Transverse colon (tissue), 4 donors: Measurements from ENCODE around the gene TNFRSF4. TPM values are rescaled to one million over a fixed set of nuclear protein-coding genes. Genes with fewer than 3 reads are reported as not detected.

Source experiments
- DNase-seq: peaks from one replicate; pipeline ENCODE4 v3.0.0-alpha.2; 2019
- H3K27ac ChIP-seq, 4 donors: fragments of 200-600 bp; sonication (generic); 2 replicates each; pipeline ENCODE4 v1.5.1; 2016 to 2018; ENCODE audit warnings: inconsistent platforms in 4 of 4
- H3K27me3 ChIP-seq: fragments of 200-600 bp; sonication (generic); 2 replicates; pipeline ENCODE4 v1.5.1; 2017; ENCODE audit warnings: inconsistent platforms
- H3K36me3 ChIP-seq, 4 donors: fragments of 200-600 bp; sonication (generic); 2 replicates each; pipeline ENCODE4 v1.5.1; 2017 to 2019; ENCODE audit warnings: inconsistent platforms in 4 of 4
- H3K4me1 ChIP-seq, 4 donors: fragments of 200-600 bp; sonication (generic); 2 replicates each; pipeline ENCODE4 v1.5.1; 2017 to 2020; ENCODE audit warnings: inconsistent platforms in 4 of 4
- H3K4me3 ChIP-seq, 4 donors: fragments of 200-600 bp; sonication (generic); 1 replicate in 1 of 4; 2 replicates in 3 of 4; pipeline versions ENCODE4 v1.5.1 to v1.6.1; 2017 to 2019; ENCODE audit warnings: inconsistent platforms in 4 of 4
- H3K9me3 ChIP-seq, 2 donors: fragments of 200-600 bp; sonication (generic); 2 replicates each; pipeline ENCODE4 v1.5.1; 2017 to 2019; ENCODE audit warnings: inconsistent platforms in 2 of 2
- CTCF ChIP-seq, 5 experiments: fragments of 200-600 bp in 3 of 5; fragments of 450-650 bp in 2 of 5; sonication (generic) in 3 of 5; IDR thresholded peaks; 1 replicate in 2 of 5; 2 replicates in 3 of 5; pipeline ENCODE4 v1.5.1; 2016 to 2017; ENCODE audit warnings: antibody characterized with exemption in 5 of 5, inconsistent platforms in 3 of 5, mild to moderate bottlenecking in 2 of 5, moderate library complexity in 1 of 5
- EP300 ChIP-seq: sonication (generic); formaldehyde crosslinking; IDR thresholded peaks from one replicate; pipeline ENCODE4 v1.6.1; 2017; ENCODE audit warnings: antibody characterized with exemption, low read depth
- POLR2A ChIP-seq: fragments of 450-650 bp; IDR thresholded peaks from one replicate; pipeline ENCODE4 v1.6.1; 2016; ENCODE audit warnings: antibody characterized with exemption, mild to moderate bottlenecking, moderate library complexity
- POLR2AphosphoS5 ChIP-seq, 3 donors: sonication (generic); formaldehyde crosslinking; IDR thresholded peaks; one replicate each; pipeline ENCODE4 v1.6.1; 2016; ENCODE audit warnings: antibody characterized with exemption in 3 of 3
- WGBS, 2 donors: methylation state at CpG; one replicate each; pipeline ENCODE4 v1.1.5; 2018; ENCODE audit warnings: low coverage in 1 of 2; 5-methylcytosine and 5-hydroxymethylcytosine counted together
- in situ Hi-C, 4 donors: fragments of 200-750 bp; cut with MboI; loops; one replicate each; pipeline versions ENCODE4 v1.15.0 to v1.15.1; 2017; ENCODE audit warnings: low sequenced_read_pairs in 3 of 4, low pct_ligation_motif_present in 1 of 4, low pct_unique_long_range_greater_than_20kb in 1 of 4
- intact Hi-C: fragments of 100-400 bp; cut with DNase I; formaldehyde crosslinking; loops from one replicate; pipeline ENCODE4 v1.15.1; 2023; ENCODE audit warnings: low total_unique reads
- total RNA-seq, 4 donors: library from RNA; depleted of rRNA; stranded (reverse); fragments of >200 nt; gene quantifications; one replicate each; pipeline ENCODE4 v1.1.0, GENCODE V29; 2016

Gene TNFRSF4
- total RNA-seq, 4 donors from 2014 or later: 0.55 to 4.8 TPM; not detected in 2

DNA sequence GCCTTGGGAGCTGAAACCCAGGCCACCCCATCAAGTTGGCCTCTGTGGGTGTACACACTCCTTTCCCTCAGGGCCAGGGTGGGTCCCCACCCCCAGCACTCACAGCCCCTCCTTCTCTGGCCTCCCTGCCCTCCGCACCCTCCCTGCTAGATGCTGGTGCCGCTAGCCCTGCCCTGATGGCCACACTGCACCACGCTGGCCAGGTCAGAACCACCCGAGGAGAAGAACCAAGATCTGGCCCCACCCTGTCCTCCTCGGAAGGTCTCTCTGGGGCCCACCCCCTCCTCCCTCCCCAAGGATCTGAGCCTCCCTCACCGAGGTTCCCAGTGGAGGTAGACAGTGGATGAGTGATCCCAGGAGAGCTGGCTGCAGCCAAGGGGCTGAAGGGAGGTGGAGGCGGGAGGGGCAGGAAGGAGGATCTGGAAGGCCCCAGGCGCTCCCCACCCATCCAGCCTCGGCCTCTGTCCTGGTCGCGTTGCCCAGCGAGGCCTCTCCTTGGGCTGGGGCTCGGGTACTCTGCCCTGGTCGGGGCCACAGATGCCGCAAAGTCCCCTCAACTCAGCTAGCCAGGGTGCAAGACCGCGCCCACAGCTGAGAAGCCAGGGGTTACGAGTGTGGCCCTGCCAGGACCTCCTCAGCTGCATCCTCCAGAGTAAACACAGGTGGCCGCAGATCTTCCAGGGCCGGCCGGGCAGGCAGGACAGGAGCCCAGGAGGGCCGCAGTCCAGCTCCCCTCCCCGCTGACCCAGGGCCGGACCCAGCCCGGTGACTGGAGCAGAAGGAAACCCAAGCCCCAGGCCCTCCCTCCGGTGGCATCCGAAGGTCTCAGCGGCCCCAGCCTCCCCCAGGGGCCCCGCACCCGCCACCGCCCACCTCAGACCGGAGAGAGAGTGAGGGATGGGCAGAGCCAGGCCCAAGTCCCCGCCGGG is 23.3 kb upstream of the TNFRSF4 start:
- DNase-seq: no peak
- Histone ChIP-seq H3K36me3 (no peaks in the 10 kb centered on the region), H3K27ac (no peak overlapping the region), H3K4me1 (peaks cover 8 to 31% (median 28%) of the 10 kb centered on the region in 4 donors), H3K9me3 (no peaks in the 10 kb centered on the region), H3K27me3 (peaks cover 52% of the 10 kb centered on the region), H3K4me3 (no peak overlapping the region)
- 31% methylated on average over 11 of the region's 34 CpGs; no CpG with 5 or more reads in 1 of the 2 donors for WGBS, 2 donors
- in situ Hi-C loops: no loop called here
- no peak for TF ChIP-seq CTCF (IDR thresholded peaks at IDR 0.05)
- no peak for TF ChIP-seq EP300
- no peak for TF ChIP-seq POLR2A
- no peak for TF ChIP-seq POLR2AphosphoS5 (IDR thresholded peaks at IDR 0.05)
- intact Hi-C loops: no loop called here

DNA sequence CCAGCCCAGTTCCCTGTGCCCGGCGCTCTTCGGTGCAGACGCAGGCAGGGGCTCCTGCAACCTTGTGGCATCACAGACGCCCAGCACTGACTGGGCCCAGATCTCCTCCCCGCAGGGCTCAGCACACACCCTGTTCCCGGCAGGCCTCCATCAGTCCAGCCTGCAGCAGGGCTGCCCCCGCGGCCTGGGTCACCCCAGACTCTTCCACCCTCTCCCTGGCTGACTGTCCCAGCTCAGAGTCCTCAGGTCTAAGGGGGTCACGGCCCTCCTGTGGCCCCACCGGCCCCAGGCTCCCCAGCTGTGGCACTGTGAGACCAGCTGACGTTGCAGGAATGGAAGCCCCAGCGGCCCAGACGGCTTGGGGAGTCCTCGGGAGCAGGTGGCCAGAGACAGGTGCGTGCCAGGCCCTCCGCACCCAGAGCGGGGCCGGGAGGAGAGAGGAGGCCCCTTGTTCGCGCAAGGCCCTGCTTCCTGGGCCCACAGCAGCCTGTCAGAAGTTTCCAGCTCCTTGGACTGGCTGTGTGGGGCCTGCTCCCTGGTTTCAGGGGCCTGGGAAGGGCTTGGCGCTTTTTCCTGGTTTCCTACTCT is 22.3 kb upstream of the TNFRSF4 start:
- Histone ChIP-seq H3K9me3 (no peaks in the 10 kb centered on the region), H3K27me3 (peaks cover 49% of the 10 kb centered on the region), H3K36me3 (no peaks in the 10 kb centered on the region), H3K4me3 (no peak overlapping the region), H3K27ac (no peak overlapping the region), H3K4me1 (peaks cover 8 to 31% (median 28%) of the 10 kb centered on the region in 4 donors)
- DNase-seq: no peak
- TF ChIP-seq CTCF (IDR thresholded peaks at IDR 0.05): no peak
- in situ Hi-C loops (no loop called here), intact Hi-C loops (no loop called here)
- 63% methylated on average over 15 of the region's 22 CpGs; no CpG with 5 or more reads in 1 of the 2 donors for WGBS, 2 donors

GRCh38 chr1:1235016-1235744 is 21.2 kb upstream of the TNFRSF4 start:
- Histone ChIP-seq H3K9me3 (no peaks in the 10 kb centered on the region), H3K4me3 (no peak overlapping the region), H3K4me1 (peaks cover 15 to 40% (median 37%) of the 10 kb centered on the region in 4 donors), H3K27ac (no peak overlapping the region), H3K27me3 (peaks cover 41% of the 10 kb centered on the region), H3K36me3 (no peaks in the 10 kb centered on the region)
- intact Hi-C loops: no loop called here
- 87% methylated on average over 26 of the region's 27 CpGs; no CpG with 5 or more reads in 1 of the 2 donors for WGBS, 2 donors
- in situ Hi-C loops: no loop called here
- no peak for DNase-seq
- TF ChIP-seq EP300 (no peak), POLR2AphosphoS5 (IDR thresholded peaks at IDR 0.05) (no peak), CTCF (IDR thresholded peaks at IDR 0.05) (no peak), POLR2A (no peak)

- Histone ChIP-seq H3K27ac (no peak overlapping the region), H3K27me3 (peaks cover 32% of the 10 kb centered on the region), H3K4me1 (peaks cover 24 to 49% (median 46%) of the 10 kb centered on the region in 4 donors), H3K4me3 (no peak overlapping the region), H3K9me3 (no peaks in the 10 kb centered on the region), H3K36me3 (no peaks in the 10 kb centered on the region)
- DNase-seq: no peak
- in situ Hi-C loops (no loop called here), intact Hi-C loops (no loop called here)
- WGBS, 2 donors: 95% methylated on average over 4 to 28 of the region's 28 CpGs
- TF ChIP-seq CTCF (IDR thresholded peaks at IDR 0.05): no peak
- TF ChIP-seq EP300: no peak
- no peak for TF ChIP-seq POLR2A
- no peak for TF ChIP-seq POLR2AphosphoS5 (IDR thresholded peaks at IDR 0.05)
Measured at GRCh38 chr1:1234180-1234808, 20.3 kb upstream of the TNFRSF4 start.
